Stimulated activated CD4-positive, alpha-beta T cell treated with anti-CD3 and anti-CD28 coated beads, TNF-alpha, amount 100 ng/mL, for 48 hours (primary cell): Measurements from ENCODE around the gene STXBP4.

Source experiments
- DNase-seq, 3 donors: peaks; one replicate each; pipeline ENCODE4 v3.0.0-alpha.2; 2020; ENCODE audit warnings: low read depth in 3 of 3

Gene STXBP4

DNA sequence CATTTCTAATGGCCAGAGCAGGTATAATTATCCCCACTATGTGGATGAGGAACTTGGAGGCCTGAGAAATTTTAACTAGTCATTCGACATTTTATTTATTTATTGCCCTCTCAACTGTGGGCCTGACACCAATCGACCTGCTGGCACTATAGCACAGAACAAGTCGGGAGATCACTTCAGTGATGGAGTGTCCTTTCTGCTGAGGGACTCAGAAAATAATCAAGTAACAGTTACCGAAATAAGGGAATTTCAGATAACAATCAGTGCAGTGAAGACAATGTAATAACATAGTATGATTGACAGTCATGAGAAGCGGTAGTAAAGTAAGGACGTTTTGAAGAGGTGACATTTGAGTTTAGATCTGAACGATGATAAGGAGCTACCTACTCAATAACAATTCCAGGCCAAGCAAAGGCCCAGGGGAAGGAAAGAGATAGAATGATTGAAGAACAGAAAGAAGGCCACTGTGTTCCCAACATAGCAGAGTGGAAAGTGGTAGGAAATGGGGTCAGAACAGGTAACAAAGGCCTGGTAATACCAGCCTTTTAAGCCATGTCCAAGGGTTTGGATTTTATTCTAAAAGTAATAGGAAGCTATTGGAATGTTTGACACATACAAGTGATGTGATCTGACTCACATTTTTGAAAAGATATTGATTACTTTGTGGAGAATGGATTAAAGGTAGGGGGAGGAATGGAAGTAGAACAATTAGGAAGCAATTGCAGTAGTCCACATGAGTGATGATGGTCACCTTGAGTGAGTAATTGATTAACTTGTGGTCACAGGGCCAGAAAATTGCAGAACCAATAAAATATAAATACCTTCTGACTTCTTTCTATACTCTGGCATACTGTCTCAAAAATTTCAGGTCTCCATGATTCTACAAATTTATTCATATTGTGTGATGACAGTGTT lies 1.4 kb downstream of the STXBP4 start:
- no peak for DNase-seq

DNA sequence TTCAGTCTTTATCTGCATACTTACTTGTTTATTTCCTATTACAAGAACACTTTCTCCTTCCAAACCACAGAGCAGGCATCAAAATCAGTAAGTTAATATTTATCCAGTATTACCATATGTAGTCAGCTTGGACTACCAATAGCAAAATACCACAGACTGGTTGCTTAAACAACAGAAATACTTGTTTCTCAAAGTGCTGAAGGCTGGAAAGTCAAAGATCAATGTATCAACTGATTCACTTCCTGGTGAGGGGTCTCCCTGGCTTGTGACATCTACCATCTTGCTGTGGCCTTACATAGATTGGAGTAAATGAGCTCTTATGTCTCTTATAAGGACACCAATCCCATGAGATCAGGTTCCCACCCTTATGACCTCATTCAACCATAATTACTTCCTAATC lies 2.6 kb downstream of the STXBP4 start:
- no peak for DNase-seq

DNA sequence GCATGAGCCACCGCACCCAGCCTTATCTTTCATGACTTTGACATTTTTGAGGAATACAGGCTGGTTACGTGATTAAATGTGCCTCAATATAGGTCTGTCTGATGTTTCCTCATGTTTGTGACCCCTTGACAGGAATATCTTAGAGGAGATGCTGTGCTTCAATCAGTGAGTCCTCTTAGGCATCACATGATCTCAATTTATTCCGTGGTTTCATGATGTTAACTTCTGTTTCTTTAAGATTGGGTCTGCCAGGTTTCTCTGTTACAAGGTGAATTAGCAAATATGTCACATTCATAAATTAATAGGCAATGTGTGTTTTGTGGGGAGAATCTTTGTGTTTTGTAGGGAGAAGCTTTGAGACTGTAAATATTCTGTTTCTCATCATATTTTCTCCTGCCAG lies 3.3 kb downstream of the STXBP4 start:
- no peak for DNase-seq

DNA sequence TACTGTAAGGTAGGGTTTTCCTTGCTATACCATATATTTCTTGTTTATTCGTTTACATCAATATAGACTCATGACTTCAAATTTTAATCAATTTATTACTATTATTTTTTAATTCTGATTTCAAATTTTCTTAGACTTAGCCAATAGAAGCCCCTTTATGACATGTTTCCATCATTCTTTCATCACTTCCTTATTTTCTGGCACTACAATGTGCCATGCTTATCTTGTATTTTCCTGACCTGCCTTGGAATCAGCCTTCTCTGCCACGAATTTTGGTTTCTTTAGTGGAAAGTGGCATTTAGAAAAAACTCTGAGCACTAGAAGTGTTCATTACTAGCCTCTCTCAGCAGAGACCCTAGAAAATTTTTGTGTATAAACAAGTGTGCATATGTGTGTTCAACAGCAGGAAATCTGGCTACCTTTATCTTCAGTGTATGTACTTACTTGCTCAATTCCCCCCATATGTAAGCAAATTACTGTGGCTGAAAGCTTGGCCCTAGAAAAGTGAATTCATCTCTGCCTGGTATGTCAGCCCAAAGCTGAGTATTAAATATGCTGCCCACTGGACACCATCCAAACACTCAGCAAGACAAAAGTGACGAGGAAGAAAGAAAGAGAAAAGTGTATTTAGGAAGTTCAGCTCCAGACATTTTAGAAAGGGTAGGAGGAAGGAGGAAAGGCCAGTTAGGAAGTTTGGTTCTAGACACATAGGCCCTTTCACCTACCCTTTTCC lies 4.0 kb downstream of the STXBP4 start:
- DNase-seq: no peak

DNA sequence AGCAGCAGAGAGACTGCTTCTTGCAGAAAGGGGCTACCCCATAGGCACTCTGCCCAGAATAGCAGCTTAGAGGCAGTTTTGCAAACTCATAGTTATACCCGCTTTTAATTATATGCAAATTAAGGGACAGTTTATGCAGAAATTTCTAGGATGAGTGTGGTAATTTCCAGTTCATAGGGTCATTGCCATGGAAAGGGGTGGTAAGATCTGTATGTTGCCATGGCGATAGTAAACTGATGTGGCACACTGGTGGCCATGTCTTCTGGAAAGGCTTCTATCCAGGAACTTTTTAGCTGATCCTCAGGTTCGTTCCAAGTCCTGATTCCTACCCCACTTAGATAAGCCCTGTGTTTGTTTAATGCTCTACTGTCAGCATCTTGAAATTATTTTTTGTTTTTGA lies 6.2 kb downstream of the STXBP4 start:
- DNase-seq: no peak

DNA sequence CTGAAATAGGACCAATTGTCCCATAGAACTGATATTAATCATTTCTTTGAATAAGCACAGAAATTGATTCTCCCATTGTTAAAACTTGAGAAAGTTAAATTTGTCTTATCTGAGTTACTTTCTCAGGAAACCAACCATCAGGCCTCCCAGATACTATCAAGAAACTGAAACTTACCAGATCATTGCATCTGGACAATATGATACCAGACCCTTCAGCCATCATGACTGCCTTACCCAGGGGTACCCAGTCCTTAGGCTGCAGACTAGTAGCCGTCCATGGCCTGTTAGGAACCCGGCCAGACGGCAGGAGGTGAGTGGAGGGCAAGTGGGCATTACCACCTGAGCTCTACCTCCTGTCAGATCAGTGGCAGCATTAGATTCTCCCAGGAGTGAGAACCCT lies 7.8 kb downstream of the STXBP4 start:
- DNase-seq: no peak

DNA sequence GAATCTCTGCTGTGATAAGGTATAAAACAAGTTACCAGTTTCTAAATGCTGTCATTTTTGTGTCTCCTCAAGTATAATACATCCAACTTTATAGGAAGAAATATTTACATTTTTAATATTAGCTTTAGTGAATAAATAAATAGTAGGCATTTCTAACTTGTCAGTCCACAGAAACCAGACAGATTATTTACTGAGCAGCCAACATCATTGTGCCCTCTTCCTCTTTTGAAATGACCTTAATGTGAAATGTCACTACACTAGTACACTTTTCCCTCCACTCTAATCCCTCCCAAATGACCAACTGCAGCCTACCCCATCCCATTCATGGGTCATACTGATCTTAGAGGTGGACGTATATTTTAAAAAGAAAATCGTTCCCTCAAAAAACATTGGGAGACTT lies 9.2 kb downstream of the STXBP4 start:
- DNase-seq: no peak

DNA sequence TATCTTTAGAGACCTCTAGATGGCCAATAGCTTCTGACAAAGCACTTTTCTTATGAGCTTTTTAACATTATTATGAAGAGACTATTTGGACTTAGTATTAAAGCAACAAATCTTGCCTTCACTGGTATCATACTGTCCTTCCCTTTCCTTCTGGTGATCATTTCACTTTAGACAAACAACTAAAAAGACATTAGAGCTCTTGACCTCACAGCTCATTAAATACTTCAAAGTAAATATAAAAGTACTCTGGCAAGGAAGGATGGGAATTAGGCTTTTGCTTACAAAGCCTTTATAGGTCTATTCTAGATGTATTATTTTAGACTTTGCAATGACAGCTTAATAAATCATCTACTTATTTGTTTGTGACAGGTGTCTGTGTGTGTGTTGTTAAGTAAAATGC lies 11.1 kb downstream of the STXBP4 start:
- no peak for DNase-seq

DNA sequence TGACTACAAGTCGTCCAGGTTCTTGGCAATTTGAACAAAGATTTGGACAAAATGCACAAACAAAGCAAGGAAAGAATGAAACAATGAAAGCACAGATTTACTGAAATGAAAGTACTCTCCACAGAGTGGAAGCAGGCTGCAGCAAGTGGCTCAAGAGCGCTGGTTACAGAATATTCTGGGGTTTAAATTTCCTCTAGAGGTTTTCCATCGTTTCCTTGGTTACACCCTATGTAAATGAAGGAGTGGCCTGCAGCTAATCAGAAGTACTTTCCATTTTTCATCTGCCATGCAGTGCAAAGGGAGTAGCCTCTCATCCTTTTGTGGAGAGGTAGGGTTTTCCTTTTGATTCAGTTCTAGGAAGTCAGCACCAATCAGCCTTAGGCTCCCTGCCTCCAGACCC lies 11.8 kb downstream of the STXBP4 start:
- DNase-seq: no peak

DNA sequence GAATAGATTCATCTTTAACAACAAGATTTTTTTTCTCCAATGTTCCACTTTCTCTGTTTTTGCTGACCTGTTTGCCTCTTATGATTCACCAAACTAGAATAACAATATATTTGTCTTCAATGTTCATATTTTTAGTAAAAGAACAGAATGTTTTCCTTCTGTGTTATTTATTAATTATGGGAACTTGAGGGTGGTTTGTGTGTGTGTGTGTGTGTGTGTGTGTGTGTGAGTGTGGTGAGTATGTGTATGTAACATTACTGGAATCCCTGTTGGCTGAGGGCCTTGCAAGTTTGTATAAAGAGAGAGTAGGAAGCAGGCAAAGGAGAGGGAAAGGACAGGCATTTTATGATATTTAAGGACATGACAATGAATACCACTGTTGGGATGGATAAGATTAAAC lies 13.8 kb downstream of the STXBP4 start:
- DNase-seq: no peak

DNA sequence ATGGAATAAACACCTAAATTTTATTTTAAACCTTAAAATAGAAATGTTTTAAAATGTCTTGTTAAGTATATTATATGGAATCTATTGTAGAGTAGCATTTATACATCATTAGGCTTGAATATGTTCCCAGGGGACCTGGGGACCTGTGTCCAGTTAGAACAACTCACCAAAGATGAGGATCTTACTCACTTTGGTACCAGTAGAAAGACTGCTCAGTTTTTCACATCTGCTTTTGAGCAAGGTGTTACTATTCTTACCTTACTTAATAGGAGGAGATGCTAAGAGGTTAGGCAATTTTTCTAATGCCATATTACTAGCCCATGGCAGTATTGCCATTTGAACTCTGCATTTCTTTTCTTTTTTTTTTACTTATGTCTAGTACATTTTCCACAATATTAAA lies 14.7 kb downstream of the STXBP4 start:
- DNase-seq: no peak

DNA sequence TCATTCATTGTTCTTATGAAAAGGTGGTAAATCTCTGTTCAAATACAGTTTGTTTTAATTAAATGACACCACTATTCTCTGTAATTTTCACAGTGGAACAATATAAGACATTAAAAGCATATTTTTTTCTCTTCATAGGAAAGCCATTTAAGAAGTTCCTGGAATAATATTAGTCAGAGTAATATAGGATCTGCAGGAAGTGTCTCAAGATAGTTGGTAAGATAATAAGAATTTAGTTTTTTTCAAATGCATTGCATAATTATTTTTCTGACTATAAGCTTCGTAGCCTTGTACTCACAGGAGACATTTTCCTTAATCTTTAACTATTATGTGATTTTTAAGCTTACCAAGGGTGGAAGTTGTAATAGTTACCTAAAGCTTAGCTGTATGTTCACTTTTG lies 16.9 kb downstream of the STXBP4 start:
- DNase-seq: no peak

DNA sequence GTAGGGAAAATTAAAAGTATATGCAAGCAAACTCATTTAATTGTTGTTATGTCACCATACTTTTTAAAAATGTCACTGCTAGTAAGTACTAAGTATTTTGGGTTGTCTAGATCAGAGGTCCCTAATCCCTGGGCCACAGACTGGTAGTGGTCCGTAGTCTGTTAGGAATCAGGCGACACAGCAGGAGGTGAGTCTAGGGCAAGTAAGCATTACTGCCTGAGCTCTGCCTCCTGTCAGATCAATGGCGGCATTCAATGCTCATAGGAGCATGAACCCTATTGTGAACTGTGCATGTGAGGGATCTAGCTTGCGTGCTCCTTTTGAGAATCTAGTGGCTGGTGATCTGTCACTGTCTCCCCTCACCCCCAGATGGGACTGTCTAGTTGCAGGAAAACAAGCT lies 21.6 kb downstream of the STXBP4 start:
- DNase-seq: no peak

DNA sequence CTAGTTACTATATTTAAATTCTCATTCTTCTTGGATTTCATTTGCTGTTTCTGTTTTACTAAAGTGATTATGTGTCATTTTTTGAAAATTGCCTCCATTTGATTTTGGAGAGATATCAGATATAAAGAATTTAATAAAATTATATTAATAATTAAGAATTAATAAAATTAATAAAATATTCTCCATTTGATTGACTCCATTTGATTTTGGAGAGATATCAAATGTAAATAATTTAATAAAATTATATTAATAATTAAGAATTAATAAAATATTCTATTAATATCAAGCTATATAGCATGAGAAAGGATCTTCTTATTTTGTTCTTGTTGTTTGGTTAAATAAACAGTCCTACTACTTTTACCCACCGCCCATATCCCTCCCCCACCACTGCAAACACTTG lies 23.0 kb downstream of the STXBP4 start:
- DNase-seq: no peak

DNA sequence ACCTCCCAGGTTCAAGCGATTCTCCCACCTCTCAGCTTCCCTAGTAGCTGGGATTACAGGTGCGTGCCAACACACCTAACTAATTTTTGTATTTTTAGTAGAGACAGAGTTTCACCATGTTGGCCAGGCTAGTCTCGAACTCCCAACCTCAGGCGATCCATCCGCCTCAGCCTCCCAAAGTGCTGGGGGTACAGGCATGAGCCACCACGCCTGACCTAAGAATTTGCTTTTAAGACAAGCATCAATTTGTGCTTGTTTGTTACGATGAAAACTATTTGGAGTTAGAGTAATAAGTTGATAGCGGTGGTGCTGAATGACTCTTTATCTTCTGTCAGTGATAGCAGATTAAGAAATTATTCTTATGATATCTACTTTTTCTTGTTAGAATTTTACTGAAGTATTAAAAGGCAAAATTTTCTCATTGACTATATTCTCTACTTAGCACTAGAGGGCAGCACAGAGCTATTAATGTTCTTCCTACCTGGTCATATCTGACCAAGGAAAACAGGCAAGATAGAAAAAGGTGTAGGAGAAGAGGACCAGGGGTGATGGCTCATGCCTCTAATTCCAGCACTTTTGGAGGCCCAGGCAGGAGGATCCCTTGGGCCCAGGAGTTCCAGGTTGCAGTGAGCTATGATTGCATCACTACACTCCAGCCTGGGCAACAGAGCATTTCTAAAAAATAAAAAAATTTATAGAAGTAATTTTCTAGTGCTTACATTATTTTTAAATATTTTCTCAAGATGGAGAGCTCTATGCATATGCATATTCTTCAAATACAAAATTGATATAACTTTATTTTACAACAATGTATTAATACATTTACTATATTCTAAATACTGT lies 24.5 kb downstream of the STXBP4 start:
- DNase-seq: no peak

DNA sequence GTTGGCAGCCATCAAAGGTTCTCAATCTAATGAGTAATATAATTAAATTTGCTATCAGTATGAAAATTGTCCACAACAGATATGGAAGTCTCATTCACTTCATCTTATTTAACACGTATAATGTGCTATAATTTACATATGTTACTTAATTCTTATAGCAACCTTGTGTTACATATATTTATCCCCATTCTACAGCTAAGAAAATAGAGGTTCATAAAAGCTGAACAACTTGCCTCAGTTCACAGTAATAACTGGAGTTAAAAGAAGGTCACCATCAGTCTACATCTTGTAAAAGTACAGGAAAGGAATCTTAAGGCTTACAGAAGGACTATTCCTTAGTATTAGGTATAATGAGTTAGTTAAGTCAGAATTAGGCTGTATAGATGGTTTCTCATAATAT lies 27.9 kb downstream of the STXBP4 start:
- no peak for DNase-seq

DNA sequence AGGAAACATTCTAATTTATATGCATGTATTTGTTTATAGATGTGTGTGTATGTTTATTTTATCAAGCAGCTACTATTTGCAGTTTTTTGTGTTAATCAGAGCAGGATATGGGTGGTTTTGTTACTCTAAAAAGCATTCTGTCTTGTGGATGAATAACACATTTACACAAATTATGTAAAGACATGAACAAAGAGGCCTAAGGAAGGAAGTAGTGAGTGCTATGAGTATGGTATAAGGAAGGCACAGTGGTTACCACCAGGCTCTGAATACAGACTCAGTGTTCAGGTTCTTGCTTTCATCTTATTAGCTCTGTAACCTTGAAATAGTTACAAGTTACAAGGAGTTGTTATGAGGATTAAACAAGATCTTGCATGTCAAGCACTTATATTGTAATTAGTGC lies 33.9 kb downstream of the STXBP4 start:
- no peak for DNase-seq

DNA sequence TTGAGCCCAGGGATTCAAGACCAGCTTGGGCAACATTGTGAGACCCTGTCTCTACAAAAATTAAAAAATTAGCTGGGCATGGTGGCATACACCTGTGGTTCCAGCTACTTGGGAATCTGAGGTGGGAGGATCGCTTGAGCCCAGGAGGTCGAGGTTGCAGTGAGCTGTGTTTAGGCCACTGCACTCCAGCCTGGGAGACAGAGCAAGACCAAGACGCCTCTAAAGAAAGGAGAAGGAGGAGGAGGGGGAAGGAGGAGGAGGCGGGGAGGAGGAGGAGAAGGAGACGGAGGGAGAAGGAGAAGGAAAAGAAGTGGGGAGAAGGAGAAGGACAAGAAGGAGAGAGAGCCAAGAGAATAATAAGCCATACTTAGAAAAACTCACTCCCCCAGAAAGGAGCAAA lies 35.9 kb downstream of the STXBP4 start:
- DNase-seq: no peak

DNA sequence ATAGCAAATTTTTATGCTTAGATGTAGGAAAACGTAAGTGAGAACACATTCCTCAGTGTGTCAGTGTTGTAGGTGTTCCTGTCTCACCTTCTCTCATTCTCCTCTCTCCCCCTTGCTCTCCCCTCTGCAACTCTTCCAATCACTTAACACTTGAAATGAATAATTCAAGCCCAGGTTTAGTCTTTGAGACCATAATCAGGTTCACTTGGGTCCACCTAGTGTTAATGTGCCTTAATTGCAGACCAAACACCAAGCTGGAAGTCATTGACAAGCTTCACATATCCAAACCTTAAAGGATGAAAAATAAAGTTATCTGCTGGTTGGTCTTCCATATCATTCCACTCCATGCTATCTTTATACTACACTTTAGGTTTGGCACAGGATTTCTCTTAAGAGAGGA lies 37.0 kb downstream of the STXBP4 start:
- no peak for DNase-seq

DNA sequence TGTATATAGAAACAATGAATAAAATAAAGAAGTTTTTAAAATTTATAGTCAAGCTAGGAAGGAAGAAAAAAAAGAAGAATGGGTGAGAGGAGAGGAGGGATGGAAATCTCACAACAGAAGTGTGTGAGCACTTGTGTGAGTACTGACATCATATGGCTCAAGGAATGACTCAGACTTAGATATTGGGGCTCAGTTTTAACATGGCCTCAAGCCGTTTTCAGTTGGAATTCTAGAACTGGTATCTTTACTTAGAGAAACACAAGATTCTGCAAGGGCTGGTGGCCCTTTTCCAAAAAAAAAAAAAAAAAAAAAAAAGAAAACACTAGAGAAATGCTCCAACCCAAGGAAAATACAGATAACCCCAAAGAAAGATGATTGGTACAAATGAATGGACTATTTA lies 55.1 kb downstream of the STXBP4 start:
- no peak for DNase-seq

DNA sequence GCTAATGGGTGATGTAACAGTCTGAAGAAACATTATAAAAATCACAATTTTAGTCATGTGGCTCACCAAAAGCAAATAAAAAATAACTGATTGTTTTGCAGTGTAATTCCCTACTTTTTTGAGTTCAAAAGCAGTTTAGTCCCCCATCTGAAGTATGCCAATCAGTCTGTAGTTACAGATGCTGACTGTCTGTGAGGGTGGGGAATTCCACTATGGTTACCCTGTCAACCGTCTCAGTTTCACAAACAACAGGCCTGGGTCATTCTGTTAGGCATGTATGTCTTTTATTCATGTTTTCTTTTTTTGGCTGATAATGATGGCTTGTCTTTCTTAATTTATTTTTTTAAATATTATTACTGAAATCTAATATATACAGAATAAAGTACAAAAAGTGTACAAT lies 69.3 kb downstream of the STXBP4 start:
- no peak for DNase-seq

DNA sequence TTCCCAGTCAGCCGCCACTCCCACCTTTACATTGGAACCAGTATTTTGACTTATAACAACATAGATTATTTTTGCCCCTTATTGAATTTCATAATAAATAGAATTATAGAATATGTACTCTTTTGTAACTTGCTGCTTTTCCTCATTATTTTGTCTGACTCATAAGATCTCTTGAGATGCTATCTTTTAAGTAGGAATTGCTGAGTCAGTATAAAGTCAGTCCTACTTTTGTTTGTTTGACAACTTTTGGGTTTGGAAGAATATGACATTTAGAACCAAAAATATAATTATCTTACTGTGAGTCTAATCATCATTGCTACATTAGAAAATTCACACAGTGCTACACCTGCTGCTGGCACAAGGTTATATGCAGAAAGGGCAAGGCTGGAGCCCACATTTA lies 69.7 kb downstream of the STXBP4 start:
- no peak for DNase-seq
